Lower leg skin (tissue), 3 donors: ENCODE measurements around the gene PMIS2.

Experiments
- POLR2A ChIP-seq, 2 donors: fragments of 450-650 bp; IDR thresholded peaks; one replicate each; pipeline ENCODE4 v1.6.1; 2016 to 2017; ENCODE audit warnings: antibody characterized with exemption in 2 of 2, mild to moderate bottlenecking in 1 of 2, moderate library complexity in 1 of 2
- TF ChIP-seq, protein P1 (sequence below), 3 donors: fragments of 450-650 bp; IDR thresholded peaks; one replicate each; pipeline ENCODE4 v1.5.1; 2016; ENCODE audit warnings: antibody characterized with exemption in 3 of 3, mild to moderate bottlenecking in 3 of 3, moderate library complexity in 2 of 3

DNA sequence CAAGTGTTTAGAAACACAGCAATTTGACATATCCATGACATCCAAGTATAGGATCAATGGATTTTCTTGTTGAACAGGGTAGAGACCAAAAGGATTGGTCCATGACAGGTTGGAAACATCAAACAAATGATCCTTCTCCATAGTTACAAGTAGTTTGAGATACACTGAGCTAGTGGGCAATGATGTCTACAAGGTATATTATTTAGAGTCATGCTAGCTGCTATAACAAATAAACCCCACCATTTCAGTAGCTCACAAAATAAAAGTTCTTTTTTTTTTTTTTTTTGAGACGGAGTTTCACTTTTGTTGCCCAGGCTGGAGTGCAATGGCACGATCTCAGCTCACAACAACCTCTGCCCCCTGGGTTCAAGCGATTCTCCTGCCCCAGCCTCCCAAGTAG lies 21.7 kb downstream of the PMIS2 start:
- TF ChIP-seq, protein P1, sequence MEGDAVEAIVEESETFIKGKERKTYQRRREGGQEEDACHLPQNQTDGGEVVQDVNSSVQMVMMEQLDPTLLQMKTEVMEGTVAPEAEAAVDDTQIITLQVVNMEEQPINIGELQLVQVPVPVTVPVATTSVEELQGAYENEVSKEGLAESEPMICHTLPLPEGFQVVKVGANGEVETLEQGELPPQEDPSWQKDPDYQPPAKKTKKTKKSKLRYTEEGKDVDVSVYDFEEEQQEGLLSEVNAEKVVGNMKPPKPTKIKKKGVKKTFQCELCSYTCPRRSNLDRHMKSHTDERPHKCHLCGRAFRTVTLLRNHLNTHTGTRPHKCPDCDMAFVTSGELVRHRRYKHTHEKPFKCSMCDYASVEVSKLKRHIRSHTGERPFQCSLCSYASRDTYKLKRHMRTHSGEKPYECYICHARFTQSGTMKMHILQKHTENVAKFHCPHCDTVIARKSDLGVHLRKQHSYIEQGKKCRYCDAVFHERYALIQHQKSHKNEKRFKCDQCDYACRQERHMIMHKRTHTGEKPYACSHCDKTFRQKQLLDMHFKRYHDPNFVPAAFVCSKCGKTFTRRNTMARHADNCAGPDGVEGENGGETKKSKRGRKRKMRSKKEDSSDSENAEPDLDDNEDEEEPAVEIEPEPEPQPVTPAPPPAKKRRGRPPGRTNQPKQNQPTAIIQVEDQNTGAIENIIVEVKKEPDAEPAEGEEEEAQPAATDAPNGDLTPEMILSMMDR (IDR thresholded peaks at IDR 0.05): no peak
- TF ChIP-seq POLR2A (IDR thresholded peaks at IDR 0.05): no peak
